ENCODE data around the gene FOXS1.

Gene FOXS1

DNA sequence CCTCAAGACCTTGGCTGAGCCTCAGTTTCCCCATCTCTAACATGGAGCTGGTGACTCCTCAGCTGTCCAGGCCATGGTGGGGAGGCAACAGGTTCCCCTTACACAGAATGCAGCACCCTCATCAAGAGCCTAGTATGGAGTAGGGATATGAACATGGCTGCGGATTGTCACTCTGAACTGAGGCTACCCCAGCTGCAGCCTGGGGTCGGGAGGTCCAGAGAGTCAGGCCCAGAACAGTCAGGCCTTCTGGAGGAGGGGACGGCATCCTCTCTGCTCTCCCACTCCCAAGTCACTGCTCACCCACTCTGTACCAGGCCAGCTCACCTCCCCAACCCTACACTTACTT is 1.4 kb upstream of the FOXS1 start:
- no peaks in the 10 kb centered on the region; the same call in 1 of the 2 replicates for H3K27me3 ChIP-seq (replicated peaks; ENCODE audit: control insufficient read depth, insufficient read depth, low read length)
- TF ChIP-seq, protein P1, sequence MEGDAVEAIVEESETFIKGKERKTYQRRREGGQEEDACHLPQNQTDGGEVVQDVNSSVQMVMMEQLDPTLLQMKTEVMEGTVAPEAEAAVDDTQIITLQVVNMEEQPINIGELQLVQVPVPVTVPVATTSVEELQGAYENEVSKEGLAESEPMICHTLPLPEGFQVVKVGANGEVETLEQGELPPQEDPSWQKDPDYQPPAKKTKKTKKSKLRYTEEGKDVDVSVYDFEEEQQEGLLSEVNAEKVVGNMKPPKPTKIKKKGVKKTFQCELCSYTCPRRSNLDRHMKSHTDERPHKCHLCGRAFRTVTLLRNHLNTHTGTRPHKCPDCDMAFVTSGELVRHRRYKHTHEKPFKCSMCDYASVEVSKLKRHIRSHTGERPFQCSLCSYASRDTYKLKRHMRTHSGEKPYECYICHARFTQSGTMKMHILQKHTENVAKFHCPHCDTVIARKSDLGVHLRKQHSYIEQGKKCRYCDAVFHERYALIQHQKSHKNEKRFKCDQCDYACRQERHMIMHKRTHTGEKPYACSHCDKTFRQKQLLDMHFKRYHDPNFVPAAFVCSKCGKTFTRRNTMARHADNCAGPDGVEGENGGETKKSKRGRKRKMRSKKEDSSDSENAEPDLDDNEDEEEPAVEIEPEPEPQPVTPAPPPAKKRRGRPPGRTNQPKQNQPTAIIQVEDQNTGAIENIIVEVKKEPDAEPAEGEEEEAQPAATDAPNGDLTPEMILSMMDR (IDR thresholded peaks at IDR 0.05; ENCODE audit: insufficient read depth, low read length, poor library complexity, severe bottlenecking), result no peak
- no peaks in the 10 kb centered on the region for H3K36me3 ChIP-seq (ENCODE audit: control insufficient read depth, insufficient read depth, low read length)
- H3K4me3 ChIP-seq (replicated peaks; ENCODE audit: low read depth, low read length), result no peak overlapping the region
- no peak for DNase-seq (ENCODE audit: extremely low read depth, insufficient read length)

DNA sequence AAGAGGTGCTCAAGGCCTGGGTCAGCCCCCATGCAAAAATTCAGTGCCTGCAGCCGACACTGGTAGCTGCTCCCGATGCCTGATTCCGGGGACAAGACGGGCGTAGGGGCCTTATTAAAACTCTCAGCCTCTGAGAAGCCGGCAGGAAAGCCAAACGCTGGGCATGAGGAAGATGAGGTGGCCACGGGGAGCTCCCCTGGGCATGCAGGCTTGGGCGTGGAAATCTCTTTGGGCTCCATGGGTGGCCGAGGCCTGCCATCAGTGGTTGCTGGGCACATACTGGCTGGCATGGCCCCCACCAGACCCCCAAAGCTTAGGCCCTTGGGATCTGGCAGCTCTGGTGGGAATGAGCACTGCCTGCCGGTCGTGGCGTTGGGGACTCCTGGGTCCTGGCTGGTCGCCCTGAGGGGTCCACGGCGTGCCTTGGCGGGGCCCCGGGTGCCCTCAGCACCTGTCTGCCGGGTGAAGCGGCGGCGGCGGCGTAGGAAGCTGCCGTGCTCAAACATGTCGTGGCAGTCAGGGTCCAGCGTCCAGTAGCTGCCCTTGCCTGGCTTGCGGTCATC is 586 bp downstream of the FOXS1 start:
- TF ChIP-seq, protein P1 (IDR thresholded peaks at IDR 0.05; ENCODE audit: insufficient read depth, low read length, poor library complexity, severe bottlenecking), result no peak

DNA sequence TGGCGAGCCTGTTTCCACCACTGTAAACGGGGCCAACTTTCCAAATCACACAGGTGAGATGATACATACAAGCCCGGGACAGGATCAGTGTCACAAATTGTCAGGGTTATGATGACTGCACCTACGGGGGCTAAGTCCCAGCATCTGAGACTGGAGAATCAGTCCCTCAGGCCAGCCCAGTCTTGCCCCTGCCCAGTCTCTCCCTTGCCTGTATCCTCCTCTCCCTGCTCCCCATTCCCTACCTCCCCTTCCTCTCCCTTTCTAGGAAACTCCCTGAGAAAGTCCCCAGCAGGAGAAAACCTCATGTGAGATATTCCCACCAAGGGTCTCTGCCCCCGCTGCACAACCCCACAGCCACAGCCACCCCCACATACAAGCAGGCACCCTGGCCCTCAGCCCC is 1.5 kb downstream of the FOXS1 start:
- no peak overlapping the region for H3K4me3 ChIP-seq (replicated peaks; ENCODE audit: low read depth, low read length)
- no peaks in the 10 kb centered on the region; the same call in 1 of the 2 replicates for H3K27me3 ChIP-seq (replicated peaks; ENCODE audit: control insufficient read depth, insufficient read depth, low read length)
- H3K36me3 ChIP-seq (ENCODE audit: control insufficient read depth, insufficient read depth, low read length), result no peaks in the 10 kb centered on the region
- DNase-seq (ENCODE audit: extremely low read depth, insufficient read length), result no peak
- TF ChIP-seq, protein P1 (IDR thresholded peaks at IDR 0.05; ENCODE audit: insufficient read depth, low read length, poor library complexity, severe bottlenecking), result no peak

More for the DNA sequence above, 586 bp downstream of the FOXS1 start:
- no peaks in the 10 kb centered on the region for H3K36me3 ChIP-seq (ENCODE audit: control insufficient read depth, insufficient read depth, low read length)
- H3K4me3 ChIP-seq (replicated peaks; ENCODE audit: low read depth, low read length), result no peak overlapping the region
- H3K27me3 ChIP-seq (replicated peaks; ENCODE audit: control insufficient read depth, insufficient read depth, low read length), result no peaks in the 10 kb centered on the region; the same call in 1 of the 2 replicates
- no peak for DNase-seq (ENCODE audit: extremely low read depth, insufficient read length)

DNA sequence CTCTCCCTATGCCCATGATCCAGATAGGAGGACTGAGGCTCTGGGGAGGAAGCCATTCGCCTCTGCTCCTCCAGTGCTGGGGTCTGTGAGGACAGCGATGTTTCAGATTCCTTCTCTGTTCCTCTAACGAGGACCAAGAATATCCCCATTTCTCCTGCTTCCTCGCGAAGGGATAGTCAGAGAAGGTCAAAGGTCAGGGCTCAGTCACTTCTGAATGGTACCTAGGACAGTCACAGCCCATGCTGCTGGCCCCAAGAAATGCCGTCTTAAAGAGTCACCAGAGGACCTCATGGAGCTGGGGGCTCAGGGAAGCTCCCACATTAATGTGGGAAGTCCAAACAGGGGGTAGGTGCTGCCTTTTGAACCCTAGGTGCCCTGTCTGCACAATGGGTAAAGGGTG is 2.1 kb downstream of the FOXS1 start:
- Histone ChIP-seq H3K27me3 (replicated peaks; ENCODE audit: control insufficient read depth, insufficient read depth, low read length) (no peaks in the 10 kb centered on the region), H3K36me3 (ENCODE audit: control insufficient read depth, insufficient read depth, low read length) (no peaks in the 10 kb centered on the region), H3K4me3 (replicated peaks; ENCODE audit: low read depth, low read length) (no peak overlapping the region)
- DNase-seq (ENCODE audit: extremely low read depth, insufficient read length), result no peak
- TF ChIP-seq, protein P1 (IDR thresholded peaks at IDR 0.05; ENCODE audit: insufficient read depth, low read length, poor library complexity, severe bottlenecking), result no peak

DNA sequence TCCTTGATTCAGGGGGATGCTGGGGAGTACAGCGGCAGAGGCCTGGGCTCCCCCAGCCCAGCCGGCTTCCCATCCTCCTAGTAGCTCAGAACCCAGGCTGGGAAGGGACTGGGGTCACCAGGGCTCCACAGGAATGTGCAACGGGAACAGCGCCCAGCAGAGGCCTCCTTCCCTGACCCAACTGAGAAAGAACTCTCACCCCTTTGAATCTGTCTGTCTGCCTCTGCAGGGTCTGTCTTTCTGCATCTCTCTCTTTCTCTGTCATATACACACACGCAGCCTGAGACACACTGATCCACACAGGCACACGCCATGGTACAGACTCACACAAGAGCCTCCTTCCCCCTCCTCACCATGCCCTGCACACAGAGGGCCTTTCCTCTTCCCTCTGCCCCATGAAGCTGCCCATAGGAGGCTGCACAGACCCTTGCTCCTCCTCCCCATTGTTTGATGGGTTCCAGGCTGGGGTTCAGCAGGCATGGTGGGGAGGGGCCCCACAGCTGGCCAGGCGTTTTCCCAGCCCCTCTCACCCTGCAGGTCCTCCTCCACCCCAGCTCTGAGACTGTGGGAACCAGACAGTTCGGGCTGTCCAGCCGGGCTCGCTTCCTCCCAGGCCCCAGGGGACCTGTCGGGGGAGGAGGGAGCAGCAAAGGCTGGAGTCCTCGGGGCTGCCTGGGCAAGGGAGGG is 2.8 kb downstream of the FOXS1 start:
- Histone ChIP-seq H3K27me3 (replicated peaks; ENCODE audit: control insufficient read depth, insufficient read depth, low read length) (no peaks in the 10 kb centered on the region), H3K36me3 (ENCODE audit: control insufficient read depth, insufficient read depth, low read length) (no peaks in the 10 kb centered on the region), H3K4me3 (replicated peaks; ENCODE audit: low read depth, low read length) (no peak overlapping the region)
- DNase-seq (ENCODE audit: extremely low read depth, insufficient read length), result no peak
- TF ChIP-seq, protein P1 (IDR thresholded peaks at IDR 0.05; ENCODE audit: insufficient read depth, low read length, poor library complexity, severe bottlenecking), result no peak
